ENCODE measurements around the gene CBX1. TPM values are rescaled to one million over a fixed set of nuclear protein-coding genes. Genes with fewer than 3 reads are reported as not detected.

Gene CBX1
- total and polyA plus RNA-seq, 2 of the 13 experiments (the other 11 are each of a cell fraction or from before 2014, with no cell fraction given), result 17.8 to 108 TPM

- TF ChIP-seq SETDB1 (CRISPR knock-in tag; IDR thresholded peaks at IDR 0.05; ENCODE audit: borderline replicate concordance) (no peak), IRF9 (CRISPR knock-in tag; IDR thresholded peaks at IDR 0.05; ENCODE audit: borderline replicate concordance) (no peak), TAF1 (CRISPR knock-in tag; IDR thresholded peaks at IDR 0.05) (no peak), CCDC6 (CRISPR knock-in tag; IDR thresholded peaks at IDR 0.05) (0 out of 2 replicates have a peak, but pooled peaks have one; percentile 1), ZNF235 (CRISPR knock-in tag; IDR thresholded peaks at IDR 0.05; ENCODE audit: borderline replicate concordance) (peak; percentile 73; the same call in 1 of the 2 replicates), ATM (IDR thresholded peaks at IDR 0.05; ENCODE audit: borderline replicate concordance) (no peak), HIVEP1 (CRISPR knock-in tag; IDR thresholded peaks at IDR 0.05) (peak; percentile 44; the same call in 1 of the 2 replicates), ZNF850 (CRISPR knock-in tag; conservative IDR thresholded peaks at IDR 0.05) (no peak), HDAC6 (IDR thresholded peaks at IDR 0.05; ENCODE audit: low read depth, low read length) (no peak), E2F1 (CRISPR knock-in tag; IDR thresholded peaks at IDR 0.05) (no peak), ZNF564 (CRISPR knock-in tag; IDR thresholded peaks at IDR 0.05) (no peak), NCOR1 (IDR thresholded peaks at IDR 0.05; ENCODE audit: borderline replicate concordance, low read length) (no peak), SP2 (CRISPR knock-in tag; IDR thresholded peaks at IDR 0.05) (no peak), NFIB (CRISPR knock-in tag; IDR thresholded peaks at IDR 0.05; ENCODE audit: borderline replicate concordance) (no peak)
These were observed 75.3 kb downstream of the CBX1 start (continued) for GRCh38 chr17:48025904-48026501.
